Neural cell (in vitro differentiated cells): Measurements from ENCODE around the gene SMARCC2.

Source experiments
- EP300 ChIP-seq: fragments of 450-650 bp; conservative IDR thresholded peaks from 2 replicates; pipeline ENCODE4 v1.6.1; 2014; ENCODE audit warnings: antibody characterized with exemption, mild to moderate bottlenecking, moderate library complexity; ENCODE audit not compliant: poor library complexity, severe bottlenecking
- EZH2 ChIP-seq: fragments of 200-600, 300-800 bp; shearing (Covaris generic), sonication (generic); IDR thresholded peaks from 2 replicates; pipeline ENCODE4 v1.6.1; 2014; ENCODE audit warnings: antibody characterized with exemption, low read length, borderline replicate concordance, mild to moderate bottlenecking; ENCODE audit not compliant: insufficient read depth, poor library complexity, severe bottlenecking
- MXI1 ChIP-seq: fragments of 450-650 bp; conservative IDR thresholded peaks from 2 replicates; pipeline ENCODE4 v1.6.1; 2014; ENCODE audit warnings: antibody characterized with exemption, mild to moderate bottlenecking; ENCODE audit not compliant: poor library complexity, severe bottlenecking
- POLR2AphosphoS5 ChIP-seq: IDR thresholded peaks from 2 replicates; pipeline ENCODE4 v1.6.1; 2012
- RAD21 ChIP-seq: fragments of 450-650 bp; conservative IDR thresholded peaks from 2 replicates; pipeline ENCODE4 v1.6.1; 2014; ENCODE audit warnings: antibody characterized with exemption, mild to moderate bottlenecking, moderate library complexity
- SMC3 ChIP-seq: fragments of 450-650 bp; conservative IDR thresholded peaks from 2 replicates; pipeline ENCODE4 v1.6.1; 2014; ENCODE audit warnings: antibody characterized with exemption, mild to moderate bottlenecking, moderate library complexity; ENCODE audit not compliant: poor library complexity
- TAF1 ChIP-seq: IDR thresholded peaks from 2 replicates; pipeline ENCODE4 v1.6.1; 2012; ENCODE audit warnings: low read depth
- TF ChIP-seq, protein P1 (sequence below): fragments of 450-650 bp; IDR thresholded peaks from 2 replicates; pipeline ENCODE4 v1.5.1; 2014; ENCODE audit warnings: antibody characterized with exemption, mild to moderate bottlenecking, moderate library complexity; ENCODE audit not compliant: poor library complexity, severe bottlenecking
- TF ChIP-seq, protein P2 (sequence below): IDR thresholded peaks from 2 replicates; pipeline ENCODE4 v1.6.1; 2012; ENCODE audit warnings: borderline replicate concordance

DNA sequence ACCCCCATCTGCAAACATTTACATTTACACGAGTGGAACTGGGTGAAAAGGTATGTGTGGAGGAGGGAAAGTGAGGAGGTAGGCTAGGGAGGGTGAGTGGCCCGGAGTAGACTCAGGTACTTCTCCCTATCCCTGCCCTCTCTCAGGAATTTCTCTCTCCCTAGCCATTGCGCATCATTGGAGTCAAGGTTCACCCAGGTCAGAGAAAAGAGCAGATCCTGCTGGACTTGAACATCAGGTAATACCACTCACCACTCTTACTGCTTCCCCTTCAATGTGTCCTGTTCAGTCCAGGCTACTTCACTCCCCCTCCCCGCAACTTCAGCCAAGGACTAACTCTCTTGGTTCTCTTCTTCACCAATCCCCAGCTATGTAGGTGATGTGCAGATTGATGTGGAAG lies 58.4 kb downstream of the SMARCC2 start:
- TF ChIP-seq RAD21 (no peak), MXI1 (no peak), EP300 (no peak), EZH2 (no peak), POLR2AphosphoS5 (no peak), SMC3 (no peak), TAF1 (no peak)
- TF ChIP-seq, protein P1, sequence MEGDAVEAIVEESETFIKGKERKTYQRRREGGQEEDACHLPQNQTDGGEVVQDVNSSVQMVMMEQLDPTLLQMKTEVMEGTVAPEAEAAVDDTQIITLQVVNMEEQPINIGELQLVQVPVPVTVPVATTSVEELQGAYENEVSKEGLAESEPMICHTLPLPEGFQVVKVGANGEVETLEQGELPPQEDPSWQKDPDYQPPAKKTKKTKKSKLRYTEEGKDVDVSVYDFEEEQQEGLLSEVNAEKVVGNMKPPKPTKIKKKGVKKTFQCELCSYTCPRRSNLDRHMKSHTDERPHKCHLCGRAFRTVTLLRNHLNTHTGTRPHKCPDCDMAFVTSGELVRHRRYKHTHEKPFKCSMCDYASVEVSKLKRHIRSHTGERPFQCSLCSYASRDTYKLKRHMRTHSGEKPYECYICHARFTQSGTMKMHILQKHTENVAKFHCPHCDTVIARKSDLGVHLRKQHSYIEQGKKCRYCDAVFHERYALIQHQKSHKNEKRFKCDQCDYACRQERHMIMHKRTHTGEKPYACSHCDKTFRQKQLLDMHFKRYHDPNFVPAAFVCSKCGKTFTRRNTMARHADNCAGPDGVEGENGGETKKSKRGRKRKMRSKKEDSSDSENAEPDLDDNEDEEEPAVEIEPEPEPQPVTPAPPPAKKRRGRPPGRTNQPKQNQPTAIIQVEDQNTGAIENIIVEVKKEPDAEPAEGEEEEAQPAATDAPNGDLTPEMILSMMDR: no peak
- TF ChIP-seq, protein P2, sequence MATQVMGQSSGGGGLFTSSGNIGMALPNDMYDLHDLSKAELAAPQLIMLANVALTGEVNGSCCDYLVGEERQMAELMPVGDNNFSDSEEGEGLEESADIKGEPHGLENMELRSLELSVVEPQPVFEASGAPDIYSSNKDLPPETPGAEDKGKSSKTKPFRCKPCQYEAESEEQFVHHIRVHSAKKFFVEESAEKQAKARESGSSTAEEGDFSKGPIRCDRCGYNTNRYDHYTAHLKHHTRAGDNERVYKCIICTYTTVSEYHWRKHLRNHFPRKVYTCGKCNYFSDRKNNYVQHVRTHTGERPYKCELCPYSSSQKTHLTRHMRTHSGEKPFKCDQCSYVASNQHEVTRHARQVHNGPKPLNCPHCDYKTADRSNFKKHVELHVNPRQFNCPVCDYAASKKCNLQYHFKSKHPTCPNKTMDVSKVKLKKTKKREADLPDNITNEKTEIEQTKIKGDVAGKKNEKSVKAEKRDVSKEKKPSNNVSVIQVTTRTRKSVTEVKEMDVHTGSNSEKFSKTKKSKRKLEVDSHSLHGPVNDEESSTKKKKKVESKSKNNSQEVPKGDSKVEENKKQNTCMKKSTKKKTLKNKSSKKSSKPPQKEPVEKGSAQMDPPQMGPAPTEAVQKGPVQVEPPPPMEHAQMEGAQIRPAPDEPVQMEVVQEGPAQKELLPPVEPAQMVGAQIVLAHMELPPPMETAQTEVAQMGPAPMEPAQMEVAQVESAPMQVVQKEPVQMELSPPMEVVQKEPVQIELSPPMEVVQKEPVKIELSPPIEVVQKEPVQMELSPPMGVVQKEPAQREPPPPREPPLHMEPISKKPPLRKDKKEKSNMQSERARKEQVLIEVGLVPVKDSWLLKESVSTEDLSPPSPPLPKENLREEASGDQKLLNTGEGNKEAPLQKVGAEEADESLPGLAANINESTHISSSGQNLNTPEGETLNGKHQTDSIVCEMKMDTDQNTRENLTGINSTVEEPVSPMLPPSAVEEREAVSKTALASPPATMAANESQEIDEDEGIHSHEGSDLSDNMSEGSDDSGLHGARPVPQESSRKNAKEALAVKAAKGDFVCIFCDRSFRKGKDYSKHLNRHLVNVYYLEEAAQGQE: no peak
